Neural crest cell (in vitro differentiated cells): Measurements from ENCODE around the gene SLC10A6. TPM values are rescaled to one million over a fixed set of nuclear protein-coding genes. Genes with fewer than 3 reads are reported as not detected.

Experiments used
- DNase-seq: peaks from one replicate; pipeline ENCODE4 v3.0.0; 2021; ENCODE audit warnings: low read depth, mixed read lengths, low spot score
- H3K27ac Mint-ChIP-seq: one replicate; pipeline ENCODE4 v1.8.0; 2021; ENCODE audit warnings: mild to moderate bottlenecking, mixed read lengths; ENCODE audit not compliant: unreplicated experiment
- H3K27me3 Mint-ChIP-seq: 2 replicates; pipeline ENCODE4 v1.8.0; 2021; ENCODE audit warnings: low read depth, mild to moderate bottlenecking, mixed read lengths
- H3K36me3 Mint-ChIP-seq: 2 replicates; pipeline ENCODE4 v1.8.0; 2021; ENCODE audit warnings: low read depth, mild to moderate bottlenecking, mixed read lengths
- H3K4me1 Mint-ChIP-seq: 2 replicates; pipeline ENCODE4 v1.8.0; 2021; ENCODE audit warnings: mixed read lengths
- H3K4me3 Mint-ChIP-seq: one replicate; pipeline ENCODE4 v1.8.0; 2021; ENCODE audit warnings: mild to moderate bottlenecking, mixed read lengths
- H3K9me3 Mint-ChIP-seq: 2 replicates; pipeline ENCODE4 v1.8.0; 2021; ENCODE audit warnings: mixed read lengths
- total RNA-seq: library from RNA; stranded (reverse); gene quantifications from 2 replicates; pipeline ENCODE4 v1.2.1, GENCODE V29; 2021
- TF ChIP-seq, protein P1 (sequence below): fragments of 200-600 bp; sonication (generic); conservative IDR thresholded peaks from 2 replicates; pipeline ENCODE4 v1.5.0; 2021; ENCODE audit warnings: antibody characterized with exemption, mild to moderate bottlenecking

SLC10A6 gene
- total RNA-seq, 1 donor from 2014 or later, result not detected

- Mint-ChIP-seq H3K9me3 (peaks cover 4% of the 10 kb centered on the region), H3K4me3 (no peak overlapping the region), H3K27me3 (no peaks in the 10 kb centered on the region), H3K4me1 (peaks cover 11% of the 10 kb centered on the region), H3K27ac (no peak overlapping the region), H3K36me3 (peaks cover 44% of the 10 kb centered on the region)
- TF ChIP-seq, protein P1, sequence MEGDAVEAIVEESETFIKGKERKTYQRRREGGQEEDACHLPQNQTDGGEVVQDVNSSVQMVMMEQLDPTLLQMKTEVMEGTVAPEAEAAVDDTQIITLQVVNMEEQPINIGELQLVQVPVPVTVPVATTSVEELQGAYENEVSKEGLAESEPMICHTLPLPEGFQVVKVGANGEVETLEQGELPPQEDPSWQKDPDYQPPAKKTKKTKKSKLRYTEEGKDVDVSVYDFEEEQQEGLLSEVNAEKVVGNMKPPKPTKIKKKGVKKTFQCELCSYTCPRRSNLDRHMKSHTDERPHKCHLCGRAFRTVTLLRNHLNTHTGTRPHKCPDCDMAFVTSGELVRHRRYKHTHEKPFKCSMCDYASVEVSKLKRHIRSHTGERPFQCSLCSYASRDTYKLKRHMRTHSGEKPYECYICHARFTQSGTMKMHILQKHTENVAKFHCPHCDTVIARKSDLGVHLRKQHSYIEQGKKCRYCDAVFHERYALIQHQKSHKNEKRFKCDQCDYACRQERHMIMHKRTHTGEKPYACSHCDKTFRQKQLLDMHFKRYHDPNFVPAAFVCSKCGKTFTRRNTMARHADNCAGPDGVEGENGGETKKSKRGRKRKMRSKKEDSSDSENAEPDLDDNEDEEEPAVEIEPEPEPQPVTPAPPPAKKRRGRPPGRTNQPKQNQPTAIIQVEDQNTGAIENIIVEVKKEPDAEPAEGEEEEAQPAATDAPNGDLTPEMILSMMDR, result no peak
- no peak for DNase-seq
Measured at GRCh38 chr4:86816501-86817273, 32.5 kb downstream of the SLC10A6 start.

- H3K27ac Mint-ChIP-seq, result no peak overlapping the region
- H3K27me3 Mint-ChIP-seq, result no peaks in the 10 kb centered on the region
- no peak overlapping the region for H3K4me3 Mint-ChIP-seq
- H3K4me1 Mint-ChIP-seq, result peaks cover 11% of the 10 kb centered on the region
- peaks cover 4% of the 10 kb centered on the region for H3K9me3 Mint-ChIP-seq
- TF ChIP-seq, protein P1, result no peak
- H3K36me3 Mint-ChIP-seq, result peaks cover 52% of the 10 kb centered on the region
- no peak for DNase-seq
Measured at GRCh38 chr4:86815653-86816052, 33.5 kb downstream of the SLC10A6 start.

DNA sequence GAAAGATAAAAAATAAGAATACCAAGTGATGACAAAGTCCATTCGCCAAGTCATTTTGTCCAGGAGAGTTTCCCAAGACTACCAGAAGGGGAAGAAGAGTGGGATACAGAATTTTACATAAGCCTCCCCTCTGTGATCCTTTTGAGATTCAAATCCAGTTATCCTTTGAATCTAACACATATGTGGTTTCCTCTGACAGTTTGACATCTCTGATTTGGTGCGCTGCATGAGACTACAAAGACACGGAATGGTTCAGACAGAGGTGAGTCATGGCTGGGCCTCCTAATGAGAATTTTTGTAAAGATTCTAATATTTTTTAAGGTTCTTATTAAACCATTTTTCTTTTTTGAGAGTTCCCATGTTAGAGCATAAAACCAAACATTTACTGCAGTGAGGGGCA lies 38.3 kb downstream of the SLC10A6 start:
- no peaks in the 10 kb centered on the region for H3K9me3 Mint-ChIP-seq
- peaks cover 51% of the 10 kb centered on the region for H3K36me3 Mint-ChIP-seq
- no peak overlapping the region for H3K4me3 Mint-ChIP-seq
- no peak overlapping the region for H3K27ac Mint-ChIP-seq
- H3K4me1 Mint-ChIP-seq, result no peaks in the 10 kb centered on the region
- H3K27me3 Mint-ChIP-seq, result no peaks in the 10 kb centered on the region
- DNase-seq, result no peak
- TF ChIP-seq, protein P1, result no peak

DNA sequence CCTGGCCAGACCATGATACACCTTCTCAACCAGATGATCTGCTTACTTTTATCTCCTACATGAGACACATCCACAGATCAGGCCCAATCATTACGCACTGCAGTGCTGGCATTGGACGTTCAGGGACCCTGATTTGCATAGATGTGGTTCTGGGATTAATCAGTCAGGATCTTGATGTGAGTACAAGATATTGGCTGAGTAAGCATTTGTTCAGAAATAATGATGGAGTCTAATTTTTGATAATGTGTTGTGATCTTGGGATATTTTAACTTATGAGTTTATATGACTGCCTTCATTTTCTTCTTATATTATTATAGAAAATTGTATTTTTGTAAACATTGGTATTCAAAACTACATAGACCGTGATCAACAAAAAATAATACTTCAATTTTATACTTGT lies 39.4 kb downstream of the SLC10A6 start:
- Mint-ChIP-seq H3K4me3 (no peak overlapping the region), H3K27me3 (no peaks in the 10 kb centered on the region), H3K36me3 (peaks cover 42% of the 10 kb centered on the region), H3K27ac (no peak overlapping the region), H3K9me3 (no peaks in the 10 kb centered on the region), H3K4me1 (no peaks in the 10 kb centered on the region)
- TF ChIP-seq, protein P1, result no peak
- no peak for DNase-seq

DNA sequence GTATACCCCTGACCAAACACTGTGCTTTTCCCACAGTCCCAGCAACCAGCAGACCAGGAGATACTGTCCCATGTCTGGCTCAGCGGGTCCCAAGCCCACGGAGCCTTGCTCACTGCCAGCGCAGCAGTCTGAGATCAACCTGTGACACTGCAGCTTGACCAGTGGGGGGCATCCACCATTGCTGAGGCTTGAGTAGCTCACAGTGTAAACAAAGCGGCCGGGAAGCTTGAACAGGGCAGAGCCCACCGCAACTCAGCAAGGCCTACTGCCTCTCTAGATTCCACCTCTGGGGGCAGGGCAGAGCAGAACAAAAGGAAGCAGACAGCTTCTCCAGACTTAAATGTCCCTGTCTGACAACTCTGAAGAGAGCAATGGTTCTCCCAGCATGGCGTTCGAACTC lies 58.1 kb downstream of the SLC10A6 start:
- H3K4me3 Mint-ChIP-seq, result no peak overlapping the region
- peak overlapping the region; percentile 43 for H3K27ac Mint-ChIP-seq
- no peaks in the 10 kb centered on the region for H3K27me3 Mint-ChIP-seq
- TF ChIP-seq, protein P1, result peak; percentile 23
- DNase-seq, result no peak
- H3K36me3 Mint-ChIP-seq, result peaks cover 69% of the 10 kb centered on the region
- peaks cover 23% of the 10 kb centered on the region for H3K9me3 Mint-ChIP-seq
- no peaks in the 10 kb centered on the region for H3K4me1 Mint-ChIP-seq
